HG03196 (cell line): Measurements from ENCODE around the gene CARD11.
A peak's percentile ranks its signal among the peaks of the same experiment; 100 is the strongest.
"Not testable (repeated sequence)": the region's sequence is repeated elsewhere in the genome, so short reads cannot be mapped to it uniquely, and the experiment has no call there.

Experiments used
- ATAC-seq: cut with Tn5 transposase; IDR thresholded peaks from one replicate; pipeline ENCODE4 v1.9.1; 2021; ENCODE audit not compliant: unreplicated experiment

Gene CARD11

DNA sequence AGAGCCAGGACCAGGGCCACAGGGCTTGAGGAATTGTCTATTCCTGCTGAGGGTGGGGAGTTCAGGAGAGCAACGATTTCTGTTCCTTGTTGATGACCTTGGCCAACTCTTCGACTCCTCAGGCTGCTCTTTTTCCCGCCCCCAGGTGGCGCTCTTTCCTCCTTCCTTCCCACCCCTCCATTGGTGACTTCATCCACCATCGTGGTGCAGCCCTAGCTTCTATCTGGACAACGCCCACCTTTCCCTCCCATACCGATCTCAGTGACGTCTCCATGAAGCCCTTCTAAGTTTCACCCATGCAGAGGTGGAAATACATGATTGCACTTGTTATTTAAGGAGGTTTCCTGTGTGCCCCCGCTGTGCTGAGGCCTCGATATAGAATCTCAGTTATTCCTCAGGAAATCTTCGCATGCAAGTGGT, 22.1 kb upstream of the CARD11 start:
- ATAC-seq: no peak

DNA sequence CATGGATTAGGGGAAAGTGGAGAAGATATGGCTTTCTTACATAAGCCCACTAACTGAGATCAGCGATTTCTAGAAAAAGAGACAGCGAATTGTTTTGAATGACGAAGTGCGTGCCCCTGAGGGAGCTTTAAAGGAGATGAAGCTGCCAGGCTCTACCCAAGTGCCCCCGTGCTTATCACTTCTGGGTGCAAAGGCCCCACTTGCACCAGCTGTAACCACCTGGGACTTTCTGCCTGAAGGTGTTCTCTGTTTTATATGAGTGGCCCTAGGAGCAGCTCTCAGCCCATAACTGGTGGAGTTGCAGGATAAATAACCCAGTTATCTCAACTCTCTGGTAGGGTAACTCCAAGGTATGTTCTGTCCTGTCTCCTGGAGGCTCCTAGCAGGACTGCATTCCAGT, 20.4 kb upstream of the CARD11 start:
- no peak for ATAC-seq

DNA sequence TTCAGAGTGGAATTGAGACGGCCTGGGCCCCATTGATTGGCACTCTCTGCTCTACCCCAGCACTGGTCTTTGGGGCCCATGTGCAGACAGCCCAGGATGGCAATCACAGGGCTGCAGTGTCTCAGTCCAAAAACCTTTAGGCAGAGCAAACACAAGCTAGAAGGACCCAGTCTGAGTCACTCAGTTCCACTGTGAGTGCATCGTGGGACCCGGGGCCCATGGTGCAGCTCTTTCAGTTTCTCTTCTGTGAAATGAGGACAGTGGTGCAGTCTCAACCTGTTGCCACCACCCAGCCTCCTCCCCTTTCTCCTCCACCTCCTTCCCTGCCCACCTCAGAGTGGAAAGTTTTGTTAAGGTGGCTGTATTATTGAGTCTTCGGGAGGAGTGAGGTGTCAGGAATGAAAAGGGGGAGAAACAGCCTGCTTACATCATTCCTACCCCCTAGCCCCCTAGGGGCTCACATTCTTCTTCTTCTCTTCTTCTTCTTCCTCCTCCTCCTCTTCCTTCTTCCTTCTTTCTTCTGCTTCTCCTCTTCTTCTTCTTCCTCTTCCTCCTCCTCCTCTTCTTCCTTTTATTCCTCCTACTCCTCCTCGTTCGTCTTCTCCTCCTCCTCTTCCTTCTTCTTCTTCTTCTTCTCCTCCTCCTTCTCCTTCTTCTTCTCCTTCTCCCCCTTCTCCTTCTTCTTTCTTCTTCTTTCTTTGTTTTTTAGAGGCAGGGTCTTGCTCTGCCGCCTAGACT, 19.5 kb upstream of the CARD11 start:
- ATAC-seq: peak; percentile 85

DNA sequence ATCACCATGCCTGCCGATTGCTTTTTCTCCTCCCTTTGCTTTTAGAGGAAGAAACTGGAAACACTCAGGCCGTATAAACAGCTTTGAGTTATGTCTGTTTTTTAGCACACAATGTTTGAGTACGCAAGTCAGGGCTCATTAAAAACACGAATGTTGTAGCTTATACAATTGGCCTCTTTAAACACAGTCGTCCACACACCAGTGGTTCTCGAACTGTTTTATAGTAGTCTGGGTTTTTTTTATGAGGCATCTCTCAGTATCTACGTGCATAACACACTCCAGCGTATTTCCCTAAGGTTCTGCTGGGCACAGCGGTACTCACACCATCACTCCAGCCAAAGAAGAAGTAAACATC, 13.4 kb upstream of the CARD11 start:
- no peak for ATAC-seq

DNA sequence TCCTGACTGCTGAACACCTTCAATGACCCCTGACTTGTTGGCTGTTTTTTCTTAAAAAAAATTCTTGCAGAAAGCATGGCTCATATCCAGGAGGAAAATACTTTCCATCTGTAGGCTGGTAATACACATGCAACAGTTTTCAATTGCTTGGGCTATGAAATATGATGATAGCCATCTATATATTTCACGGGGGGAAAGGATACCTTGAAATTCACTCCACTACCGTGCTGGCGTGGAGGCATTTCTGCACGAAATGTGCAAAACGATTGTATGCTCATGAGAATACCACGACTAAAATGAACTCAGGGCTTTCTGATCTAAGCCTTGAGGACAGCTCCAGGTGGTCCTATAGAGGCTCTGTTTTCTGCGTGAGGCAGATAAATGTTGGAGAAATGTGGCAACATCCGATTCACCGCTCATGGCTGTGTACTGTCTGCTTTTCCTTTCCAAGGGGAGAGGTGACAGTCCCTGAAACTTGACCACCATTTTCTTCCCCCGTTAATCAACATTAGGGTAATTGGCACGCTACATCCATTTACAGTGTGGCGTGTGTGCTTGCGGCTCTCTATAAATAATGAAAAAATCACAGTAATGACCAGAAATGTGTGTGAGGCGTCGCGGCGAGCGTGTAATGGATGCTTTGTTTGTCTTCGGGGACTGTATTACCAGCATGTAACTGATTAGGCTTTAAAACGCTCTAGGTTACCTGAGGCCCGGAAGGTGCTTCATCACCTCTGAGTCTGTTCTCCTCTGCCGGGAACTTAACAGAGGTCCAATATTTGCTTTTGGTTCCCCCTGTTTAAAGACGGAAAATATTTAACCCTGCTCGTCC, 12.8 kb upstream of the CARD11 start:
- ATAC-seq: no peak

DNA sequence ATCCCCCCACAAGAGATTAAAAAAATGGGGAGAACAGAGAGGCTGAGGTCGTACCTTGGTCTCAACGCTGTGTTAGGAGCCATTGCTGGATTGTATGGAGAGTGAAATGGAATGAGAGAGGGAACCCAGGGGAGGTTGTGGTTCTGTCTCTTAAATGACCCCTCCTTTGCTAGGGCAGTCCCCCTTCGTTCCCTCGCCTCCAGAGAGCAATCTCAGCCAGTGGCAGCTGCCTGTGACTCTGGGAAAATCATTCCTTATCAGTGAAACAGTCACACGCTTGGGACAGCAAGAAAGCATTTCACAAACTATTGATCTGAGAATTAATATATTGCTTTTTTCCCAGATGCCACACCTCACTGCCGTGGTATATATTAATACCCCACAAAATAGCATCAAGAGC, 12.0 kb upstream of the CARD11 start:
- ATAC-seq: no peak

DNA sequence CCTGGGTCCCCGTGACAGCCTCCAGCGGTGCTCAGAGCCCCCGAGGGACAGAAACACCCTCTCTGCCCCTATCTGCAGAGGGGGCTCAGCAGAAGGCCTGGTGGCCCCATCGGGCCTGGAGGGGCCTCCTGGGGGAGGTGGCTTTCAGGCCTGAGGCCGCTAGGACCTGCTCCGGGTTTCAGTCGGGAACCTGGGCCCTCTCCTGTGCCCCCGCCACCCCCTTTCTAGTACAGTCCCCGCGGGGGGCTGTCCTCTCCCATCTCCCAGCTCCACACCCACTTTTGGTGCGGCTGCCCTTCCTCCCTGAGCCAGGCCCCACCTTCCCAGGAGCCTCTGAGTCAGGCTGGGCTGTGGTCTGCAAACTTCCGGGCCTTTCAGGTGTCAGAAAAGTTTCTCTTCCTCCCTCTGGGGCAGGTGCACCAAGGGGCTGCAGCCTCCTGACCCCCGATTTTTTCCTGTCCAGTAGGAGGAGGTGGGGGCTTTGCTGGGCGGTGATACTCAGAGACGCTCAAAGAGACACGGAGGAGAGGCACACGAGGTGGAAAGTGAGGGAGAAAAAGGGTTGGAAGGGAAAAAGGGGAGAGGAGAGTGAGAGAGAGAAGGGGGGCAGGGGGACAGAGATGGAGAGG, 692 bp downstream of the CARD11 start:
- peak; percentile 76 for ATAC-seq

DNA sequence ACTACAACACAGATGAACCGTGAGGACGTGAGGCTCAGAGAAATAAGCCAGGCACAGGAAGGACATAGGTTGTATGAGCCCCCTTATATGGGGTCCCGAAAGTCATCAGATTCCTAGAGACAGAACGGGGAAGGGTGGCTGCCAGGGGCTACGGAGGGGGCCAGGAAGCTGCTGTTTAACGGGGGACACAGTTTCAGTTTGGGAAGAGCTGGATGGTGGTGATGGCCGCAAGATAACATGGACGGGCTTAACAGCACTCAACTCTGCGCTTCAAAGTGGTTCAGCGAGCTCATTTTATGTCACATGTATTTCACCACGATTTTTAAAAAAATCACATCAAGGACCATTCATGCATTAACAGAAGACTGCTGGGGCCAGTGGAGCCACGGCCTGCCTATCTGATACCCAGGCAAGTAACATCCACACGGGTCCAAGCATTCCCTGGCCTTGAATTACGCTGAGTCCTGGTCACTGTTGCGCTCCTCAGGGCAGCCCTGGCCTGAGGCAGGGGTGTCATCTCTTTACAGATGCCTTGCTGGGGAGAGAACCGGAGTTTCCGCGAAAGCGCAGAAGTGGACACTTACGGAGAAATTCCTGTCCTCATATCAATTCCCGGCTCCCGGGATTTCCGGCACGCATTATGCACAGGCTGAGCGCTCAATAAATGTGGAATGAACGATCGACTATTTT, 1.5 kb downstream of the CARD11 start:
- ATAC-seq: no peak

DNA sequence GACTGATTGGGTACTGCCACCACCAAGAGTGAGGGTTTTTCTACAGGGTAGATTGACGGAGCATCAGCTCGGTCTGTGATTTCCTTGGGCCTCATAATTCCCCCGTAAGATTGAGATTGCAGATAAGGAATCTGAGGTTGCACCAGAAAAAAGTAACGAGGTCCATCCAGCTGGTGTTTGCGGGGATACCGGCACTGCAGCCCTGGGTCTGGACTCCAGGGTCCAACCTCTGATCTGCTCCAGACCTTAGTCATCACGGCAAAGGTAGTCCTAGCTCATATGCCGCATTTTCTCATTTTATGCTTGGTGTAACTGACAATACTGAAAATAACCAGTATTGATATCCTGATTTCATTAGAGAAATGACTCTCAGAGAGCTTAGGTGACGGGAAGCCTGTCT, 3.9 kb downstream of the CARD11 start:
- no peak for ATAC-seq

DNA sequence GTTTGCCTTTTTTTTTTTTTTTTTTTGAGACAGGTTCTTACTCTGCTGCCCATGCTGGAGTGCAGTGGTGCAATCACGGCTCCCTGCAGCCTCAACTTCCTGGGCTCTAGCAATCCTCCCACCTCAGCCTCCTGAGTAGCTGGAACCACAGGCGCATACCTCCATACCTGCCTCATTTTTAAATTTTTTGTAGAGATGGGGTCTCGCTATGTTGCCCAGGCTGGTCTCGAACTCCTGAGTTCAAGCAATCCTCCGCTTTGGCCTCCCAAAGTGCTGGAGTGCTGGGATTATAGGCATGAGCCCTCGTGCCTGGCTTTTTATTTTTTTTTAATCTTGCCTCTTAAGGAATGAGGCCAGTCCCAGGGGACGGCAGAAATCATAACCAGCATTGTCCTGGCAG, 5.7 kb downstream of the CARD11 start:
- not testable (repeated sequence) for ATAC-seq

DNA sequence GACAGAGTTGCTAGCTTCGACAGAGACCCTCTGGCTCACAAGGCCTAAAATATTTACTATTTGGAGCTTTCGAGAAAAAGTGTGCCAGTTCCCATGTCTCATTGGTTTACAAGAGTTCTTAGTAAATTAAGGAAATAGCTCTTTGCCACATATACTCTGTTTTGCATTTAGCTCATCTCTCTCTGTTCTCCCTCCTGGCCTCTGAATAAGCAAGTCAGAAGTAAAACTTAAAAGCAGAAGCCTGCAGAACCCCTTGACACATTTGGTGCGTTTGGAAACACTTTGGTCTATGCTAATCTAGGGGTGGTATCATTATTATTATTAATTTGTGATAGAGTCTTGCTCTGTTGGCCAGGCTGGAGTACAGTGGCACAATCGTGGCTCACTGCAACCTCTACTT, 6.4 kb downstream of the CARD11 start:
- ATAC-seq: no peak

DNA sequence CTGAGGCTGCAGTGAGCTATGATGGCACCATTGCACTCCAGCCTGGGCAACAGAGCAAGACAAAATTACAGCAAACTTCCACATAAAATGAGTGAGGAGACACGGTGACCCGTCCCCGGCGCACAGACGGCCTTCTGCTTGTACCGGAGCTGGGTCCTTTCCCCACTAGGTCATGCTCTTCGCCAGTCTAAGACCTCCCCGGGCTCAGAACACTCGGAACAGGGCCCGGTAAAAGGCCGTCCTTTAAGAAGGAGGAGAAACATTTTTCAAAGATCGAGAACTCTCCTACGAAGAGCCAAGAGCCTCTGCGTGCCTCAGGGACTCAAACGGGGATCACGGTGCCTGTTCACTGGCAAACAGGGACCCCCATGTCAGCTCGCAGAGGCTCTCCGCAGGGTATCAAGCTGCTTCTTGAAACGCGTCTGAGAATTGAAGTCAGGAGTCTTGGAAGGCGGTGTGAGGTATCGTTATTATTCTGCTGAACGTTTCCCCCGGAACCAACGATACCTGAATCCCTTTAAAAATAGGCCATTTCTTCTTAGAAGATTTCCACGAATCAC, 9.0 kb downstream of the CARD11 start:
- no peak for ATAC-seq

DNA sequence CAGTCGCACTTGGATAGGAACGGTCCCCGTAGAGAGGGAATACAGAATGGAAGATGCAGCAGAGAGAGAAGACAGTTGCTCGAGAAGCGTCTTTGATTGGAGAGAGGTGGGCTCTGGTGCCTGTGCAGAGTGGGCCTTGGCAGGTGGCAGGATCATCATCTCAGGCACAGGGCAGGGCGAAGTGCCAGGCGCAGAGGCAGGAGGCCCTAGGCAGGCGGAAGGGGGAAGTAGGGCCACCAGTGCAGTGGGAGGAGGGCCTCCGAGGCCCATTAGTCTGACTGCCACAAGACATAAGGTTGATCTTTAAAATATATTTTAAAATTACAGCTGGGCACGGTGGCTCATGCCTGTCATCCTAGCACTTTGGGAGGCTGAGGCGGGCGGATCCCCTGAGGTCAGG, 10.1 kb downstream of the CARD11 start:
- ATAC-seq: no peak

DNA sequence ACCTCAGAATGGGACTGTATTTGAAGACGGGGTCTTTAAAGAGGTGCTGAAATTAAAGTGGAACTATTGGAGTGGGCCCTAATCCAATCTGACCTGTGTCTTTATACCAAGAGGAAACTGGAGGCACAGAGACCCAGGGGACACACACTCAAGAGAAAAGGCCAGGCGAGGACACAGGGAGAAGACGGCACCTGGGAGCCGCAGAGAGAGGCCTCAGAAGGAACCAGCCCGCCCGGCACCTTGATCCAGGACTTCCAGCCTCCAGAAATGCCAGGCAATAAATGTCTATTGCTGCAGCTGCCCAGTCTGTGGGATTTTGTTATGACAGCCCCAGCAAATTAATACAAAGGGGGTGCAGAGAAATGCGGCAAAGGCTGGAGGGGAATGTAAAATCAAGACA, 10.5 kb downstream of the CARD11 start:
- ATAC-seq: no peak

DNA sequence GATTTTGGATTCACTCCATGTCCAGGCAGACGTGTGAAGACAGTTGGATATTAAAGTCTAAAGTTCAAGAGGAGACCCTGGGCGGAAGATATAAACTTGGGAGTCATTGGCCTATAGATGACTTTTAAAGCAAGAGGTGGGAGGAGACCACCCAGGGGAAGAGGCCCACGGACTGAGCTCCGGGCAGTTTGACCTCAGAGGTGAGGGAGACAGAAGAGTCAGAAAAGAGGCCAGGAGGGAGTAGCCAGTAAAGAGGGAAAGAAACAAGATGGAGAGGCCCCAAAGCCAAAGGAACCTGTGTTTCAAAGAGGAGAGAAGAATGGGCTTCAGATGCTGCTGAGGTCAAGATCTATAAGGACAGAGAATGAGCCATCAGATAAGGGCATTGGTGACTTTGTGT, 11.4 kb downstream of the CARD11 start:
- ATAC-seq: no peak

DNA sequence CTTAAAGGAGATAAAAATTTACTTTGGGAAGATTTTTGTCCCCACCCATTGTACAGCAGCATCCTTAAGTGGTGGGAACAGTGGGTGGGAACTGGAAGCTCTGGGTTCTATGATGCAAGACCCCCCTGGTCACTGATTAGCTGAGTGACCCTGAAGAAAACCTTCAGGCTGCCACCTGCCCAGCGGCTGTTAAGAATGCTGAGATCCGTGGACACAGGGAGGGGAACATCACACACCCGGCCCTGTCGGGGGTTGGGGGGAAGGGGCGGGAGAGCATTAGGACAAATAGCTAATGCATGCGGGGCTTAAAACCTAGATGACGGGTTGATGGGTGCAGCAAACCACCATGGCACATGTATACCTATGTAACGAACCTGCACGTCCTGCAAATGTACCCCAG, 14.5 kb downstream of the CARD11 start:
- no peak for ATAC-seq

DNA sequence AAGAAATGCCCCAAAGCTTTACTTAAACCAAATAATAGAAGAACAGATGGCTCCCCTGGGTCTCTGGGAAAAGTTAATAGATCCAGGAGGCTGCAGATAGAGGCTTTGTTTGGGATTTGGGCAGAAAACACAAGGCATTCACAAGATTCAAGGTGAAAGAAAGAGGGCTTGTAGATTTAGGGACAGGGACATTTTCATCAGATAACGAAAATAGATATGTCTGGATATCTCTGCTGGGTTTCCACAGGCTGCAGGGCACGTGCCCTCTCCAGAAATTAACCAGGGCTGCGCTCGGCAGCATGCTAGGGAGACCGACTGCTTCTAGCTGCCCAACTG, 14.9 kb downstream of the CARD11 start:
- ATAC-seq: no peak

DNA sequence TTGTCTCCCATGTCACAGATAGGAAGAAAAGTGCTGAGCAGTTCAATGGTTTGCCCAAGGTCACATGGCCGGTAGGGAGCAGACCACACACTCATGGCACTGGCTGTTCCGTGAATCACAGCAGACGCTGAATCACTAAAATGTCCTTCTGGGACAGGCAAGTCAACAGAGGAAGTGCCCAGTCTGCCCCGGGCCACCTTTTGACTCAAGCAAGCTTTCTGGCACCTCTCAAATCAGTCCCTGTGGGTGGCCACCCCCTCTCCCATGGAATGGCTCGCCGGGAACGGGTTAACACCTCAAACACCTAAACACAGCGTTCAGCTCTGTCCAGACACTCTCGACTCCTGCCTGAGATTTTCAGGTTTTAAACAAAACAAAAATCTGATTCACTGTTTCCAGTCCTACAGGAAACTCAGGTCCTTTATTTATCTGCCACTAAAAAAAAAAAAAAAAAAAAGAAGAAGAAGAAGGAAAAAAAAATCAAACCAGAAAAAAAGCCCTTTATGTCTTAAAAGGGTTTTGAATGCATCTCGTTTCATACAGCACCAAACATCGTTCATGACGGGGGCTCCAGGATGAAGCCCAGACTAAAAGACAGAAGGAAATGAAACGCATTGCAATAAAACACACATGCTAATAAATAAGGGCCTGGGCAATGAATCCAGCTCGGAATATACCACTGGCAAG, 15.5 kb downstream of the CARD11 start:
- no peak for ATAC-seq

DNA sequence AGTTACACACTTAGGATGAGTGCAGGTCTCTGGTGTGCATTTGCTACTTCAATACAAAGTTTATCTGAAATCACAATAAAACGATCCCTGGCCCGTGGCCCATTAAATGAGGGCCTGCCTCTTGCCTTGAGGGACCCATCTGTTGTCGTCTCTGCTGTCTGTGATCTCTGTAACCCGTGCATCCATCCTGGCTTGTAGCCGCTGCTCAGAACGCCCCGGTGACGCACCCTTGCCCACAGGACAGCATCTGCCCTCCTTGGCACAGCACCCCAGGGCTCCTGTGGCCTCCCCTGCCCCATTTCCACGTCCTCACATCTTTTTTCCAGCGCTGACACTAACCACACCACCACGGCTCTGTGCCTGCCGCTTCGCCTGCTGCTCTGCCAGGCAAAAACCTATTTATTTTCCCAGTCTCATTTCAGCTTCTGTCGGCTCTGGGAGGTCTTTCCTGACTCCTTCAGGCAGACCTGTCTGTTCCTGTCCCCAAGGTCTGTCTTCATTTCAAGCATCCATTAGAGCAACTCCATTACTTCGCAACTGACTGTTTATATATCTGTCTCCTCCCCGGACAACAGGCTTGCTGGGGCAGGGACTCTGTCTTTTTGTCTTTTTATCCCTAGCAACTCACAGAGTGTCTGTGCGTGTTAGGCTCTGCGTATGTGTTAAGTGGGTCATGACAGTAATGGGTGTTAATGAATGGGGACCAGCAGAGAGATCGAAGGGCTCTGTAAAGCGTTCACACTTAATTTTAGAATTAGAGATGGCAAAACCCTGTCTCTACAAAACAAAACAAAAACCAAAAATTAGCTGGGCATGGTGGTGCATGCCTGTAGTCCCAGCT, 16.4 kb downstream of the CARD11 start:
- no peak for ATAC-seq

DNA sequence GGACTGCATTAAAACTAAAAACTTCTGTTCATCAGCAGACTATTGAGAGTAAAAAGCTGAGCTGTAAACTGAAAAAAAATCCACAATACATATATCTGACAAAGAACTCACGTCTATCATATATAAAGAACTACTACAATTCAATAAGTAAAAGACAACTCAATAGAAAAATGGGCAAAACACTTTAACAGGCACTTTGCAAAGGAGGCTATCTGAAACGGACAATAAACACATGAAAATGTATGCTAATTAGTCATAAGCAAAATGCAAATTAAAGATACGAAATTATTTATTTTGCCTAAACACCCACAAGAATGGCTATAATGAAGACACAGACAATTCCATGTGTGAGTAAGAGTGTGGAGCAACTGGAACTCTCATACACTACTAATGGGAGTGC, 18.1 kb downstream of the CARD11 start:
- no peak for ATAC-seq
